HG03039 (cell line): ENCODE results near the gene F2RL1.
"Not testable (repeated sequence)": the region's sequence is repeated elsewhere in the genome, so short reads cannot be mapped to it uniquely, and the experiment has no call there.

Source experiments
- ATAC-seq: cut with Tn5 transposase; IDR thresholded peaks from one replicate; pipeline ENCODE4 v1.9.1; 2021; ENCODE audit warnings: mild to moderate bottlenecking, moderate library complexity; ENCODE audit not compliant: unreplicated experiment

The F2RL1 gene

DNA sequence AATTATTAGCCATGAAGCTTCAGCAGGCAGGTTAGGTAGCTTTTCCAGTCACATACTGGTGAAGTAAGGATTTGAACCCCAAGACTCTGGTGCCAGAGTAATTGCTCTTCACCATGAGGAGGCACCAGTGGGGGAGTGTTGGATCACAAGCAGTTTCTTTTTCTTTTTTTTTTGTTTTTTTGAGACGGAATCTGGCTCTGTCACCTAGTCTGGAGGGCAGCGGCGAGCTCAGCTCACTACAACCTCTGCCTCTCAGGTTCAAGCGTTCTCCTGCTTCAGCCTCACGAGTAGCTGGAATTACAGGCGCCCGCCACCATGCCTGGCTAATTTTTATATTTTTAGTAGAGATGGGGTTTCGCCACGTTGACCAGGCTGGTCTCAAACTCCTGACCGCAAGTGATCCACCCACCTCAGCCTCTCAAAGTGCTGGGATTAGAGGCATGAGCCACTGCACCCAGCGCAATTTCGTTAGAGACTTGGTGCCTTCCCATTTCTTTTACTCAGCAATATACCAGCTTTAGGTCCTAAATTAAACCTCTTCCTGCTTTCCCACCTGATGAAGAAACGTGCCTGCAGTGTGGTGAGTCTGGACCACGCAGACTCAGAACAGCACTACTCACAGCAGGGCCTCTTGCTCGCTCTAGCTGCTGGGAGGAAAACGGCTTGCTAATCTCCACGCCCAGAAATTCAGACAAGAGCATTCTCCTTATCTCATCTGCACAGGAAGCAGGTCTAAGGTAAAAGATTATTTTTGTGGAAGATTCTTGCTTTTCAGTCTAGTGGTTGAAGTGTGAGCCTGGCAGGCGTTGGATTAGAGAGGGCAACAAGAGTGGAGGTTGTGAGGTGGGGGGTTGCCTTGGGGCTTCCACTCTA lies 30.8 kb downstream of the F2RL1 start, which contains the start of gene S100Z:
Gene S100Z, plus strand, starts transcription at position 596 of the 873 bp plus-strand sequence. CDS start 25,346 bp downstream, outside the sequence.
- no peak for ATAC-seq

DNA sequence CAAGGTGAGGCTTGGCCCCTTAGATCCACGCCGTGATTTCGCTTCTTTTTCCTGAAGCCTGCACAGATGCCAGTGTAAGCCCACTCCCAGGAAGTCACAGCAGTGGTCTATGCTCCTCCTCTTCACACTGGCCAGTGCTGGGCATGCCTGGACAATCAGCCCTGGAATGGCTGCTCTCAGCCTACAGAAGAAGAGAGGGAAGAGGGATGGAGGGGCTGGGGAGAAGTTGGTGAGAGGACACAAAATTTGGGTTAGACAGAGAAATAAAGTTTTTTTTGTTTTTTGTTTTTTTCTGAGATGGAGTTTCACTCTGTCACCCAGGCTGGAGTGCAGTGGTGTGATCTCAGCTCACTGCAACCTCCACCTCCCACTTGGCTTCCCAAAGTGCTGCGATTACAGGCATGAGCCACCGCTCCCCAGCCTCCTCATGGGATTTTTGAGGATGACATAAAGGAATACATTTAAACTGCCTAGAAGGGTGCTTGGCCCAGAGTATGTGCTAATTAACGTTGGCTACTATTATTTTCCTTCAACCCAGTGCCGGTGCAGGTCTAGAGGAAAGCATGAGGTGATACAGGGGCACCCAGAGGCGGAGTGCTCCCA lies 31.8 kb downstream of the F2RL1 start:
- ATAC-seq, result no peak

GRCh38 chr5:76851728-76852369 lies 33.0 kb downstream of the F2RL1 start:
- ATAC-seq, result no peak

GRCh38 chr5:76852772-76853171 lies 33.9 kb downstream of the F2RL1 start:
- no peak for ATAC-seq

DNA sequence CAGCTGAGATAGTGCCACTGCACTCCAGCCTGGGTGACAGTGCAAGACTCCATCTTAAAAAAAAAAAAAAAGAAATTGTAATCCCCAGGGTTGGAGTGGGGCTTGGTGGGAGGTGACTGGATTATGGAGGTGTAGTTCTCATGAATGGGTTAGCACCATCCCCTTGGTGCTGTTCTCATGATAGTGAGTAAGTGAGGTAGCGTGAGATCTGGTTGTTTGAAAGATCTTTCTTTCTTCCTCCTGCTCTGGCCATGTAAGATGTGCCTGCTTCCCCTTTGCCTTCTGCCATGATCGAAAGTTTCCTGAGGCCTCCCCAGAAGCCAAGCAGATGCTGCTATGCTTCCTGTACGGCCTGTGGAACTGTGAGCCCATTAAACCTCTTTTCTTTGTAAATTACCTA lies 34.9 kb downstream of the F2RL1 start:
- not testable (repeated sequence) for ATAC-seq

DNA sequence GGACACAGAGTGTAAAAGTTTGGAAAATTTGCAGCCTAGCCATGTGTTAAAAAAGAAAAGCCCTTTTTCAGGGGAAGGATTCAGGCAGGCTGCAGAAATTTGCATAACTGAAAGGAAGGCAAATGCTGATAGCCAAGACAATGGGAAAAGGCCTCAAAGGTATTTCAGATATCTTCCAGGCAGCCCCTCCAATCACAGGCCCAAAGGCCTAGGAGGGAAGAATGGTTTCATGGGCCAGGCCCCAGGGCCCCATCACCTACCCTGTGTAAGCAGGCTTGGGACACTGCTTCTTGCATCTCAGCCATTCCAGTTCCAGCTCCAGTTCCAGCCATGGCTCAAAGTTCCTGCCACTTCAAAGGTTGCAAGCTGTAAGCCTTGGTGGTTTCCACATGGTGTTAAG lies 35.8 kb downstream of the F2RL1 start:
- ATAC-seq, result no peak

DNA sequence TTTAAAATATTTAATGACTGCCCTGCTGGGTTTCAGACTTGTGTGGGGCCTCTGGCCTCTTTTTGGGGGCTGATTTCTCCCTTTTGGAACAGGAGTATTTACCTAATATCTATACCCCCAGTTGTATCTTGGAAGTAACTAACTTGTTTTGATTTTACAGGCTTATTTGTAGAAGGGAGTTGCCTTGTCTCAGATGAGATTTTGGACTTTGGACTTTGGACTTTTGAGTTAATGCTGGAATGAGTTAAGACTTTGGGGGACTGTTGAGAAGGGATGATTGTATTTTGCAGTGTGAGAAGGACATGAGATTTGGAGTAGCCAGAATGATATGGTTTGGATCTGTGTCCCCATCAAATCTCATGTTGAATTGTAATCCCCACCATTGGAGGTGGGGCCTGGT lies 36.7 kb downstream of the F2RL1 start:
- not testable (repeated sequence) for ATAC-seq

GRCh38 chr5:76855961-76856360 lies 37.1 kb downstream of the F2RL1 start:
- ATAC-seq, result no peak

- not testable (repeated sequence) for ATAC-seq
These were observed 38.0 kb downstream of the F2RL1 start for GRCh38 chr5:76856800-76857199.

DNA sequence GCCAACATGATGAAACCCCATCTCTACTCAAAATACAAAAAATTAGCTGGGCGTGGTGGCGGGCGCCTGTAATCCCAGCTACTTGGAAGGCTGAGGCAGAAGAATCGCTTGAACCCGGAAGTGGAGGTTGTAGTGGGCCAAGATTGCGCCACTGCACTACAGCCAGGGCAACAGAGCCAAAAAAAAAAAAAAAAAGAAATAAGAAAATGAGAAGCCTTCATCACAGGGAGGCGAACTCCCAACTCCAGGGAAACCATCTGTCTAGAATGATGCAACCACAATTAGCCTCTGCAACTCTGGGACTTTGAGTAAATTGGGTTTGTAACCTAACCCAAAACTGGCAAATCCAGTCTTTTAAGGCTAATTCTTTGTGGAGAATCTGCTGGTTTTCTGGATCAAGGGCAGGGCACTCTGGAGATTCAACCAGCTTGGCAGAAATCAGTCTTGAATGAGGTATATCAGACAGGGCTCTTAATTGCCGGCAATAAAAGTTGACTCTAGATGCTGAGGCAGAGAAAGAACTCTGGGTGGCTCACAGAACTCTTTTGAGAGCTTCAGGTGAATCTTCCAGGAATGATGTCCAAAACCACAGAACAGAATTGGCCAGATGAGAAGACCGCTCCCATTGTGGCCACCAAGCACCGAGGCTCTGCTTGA lies 40.9 kb downstream of the F2RL1 start:
- ATAC-seq, result no peak

- no peak for ATAC-seq
These were observed 42.8 kb downstream of the F2RL1 start for GRCh38 chr5:76861612-76862011.

- no peak for ATAC-seq
These were observed 44.2 kb downstream of the F2RL1 start for GRCh38 chr5:76863001-76863400.

DNA sequence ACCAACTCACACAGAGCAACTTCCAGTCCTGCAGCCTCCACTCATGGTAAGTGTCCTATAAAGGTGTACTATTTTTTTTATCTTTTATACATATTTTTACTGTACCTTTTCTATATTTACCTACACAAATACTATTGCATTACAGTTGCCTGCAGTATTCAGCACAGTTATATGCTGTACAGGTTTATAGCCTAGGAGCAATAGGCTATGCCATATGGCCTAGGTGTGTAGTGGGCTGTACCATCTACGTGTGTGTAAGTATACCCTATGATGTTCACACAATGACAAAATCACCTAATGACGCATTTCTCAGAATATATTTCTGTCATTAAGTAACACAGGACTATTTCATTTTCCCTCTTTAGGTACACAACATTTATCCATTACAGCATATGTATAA lies 47.7 kb downstream of the F2RL1 start:
- no peak for ATAC-seq

- ATAC-seq, result no peak
These were observed 48.2 kb downstream of the F2RL1 start for GRCh38 chr5:76867038-76867437.

- no peak for ATAC-seq
These were observed 49.2 kb downstream of the F2RL1 start for GRCh38 chr5:76867827-76868693.

- ATAC-seq, result no peak
These were observed 51.2 kb downstream of the F2RL1 start for GRCh38 chr5:76870046-76870445.

- ATAC-seq, result no peak
These were observed 55.3 kb downstream of the F2RL1 start for GRCh38 chr5:76874088-76874581.
